GM18511 (cell line): ENCODE measurements around the gene ABHD12B.
"Not testable (repeated sequence)": the region's sequence is repeated elsewhere in the genome, so short reads cannot be mapped to it uniquely, and the experiment has no call there.

ENCODE experiments used
- ATAC-seq: cut with Tn5 transposase; IDR thresholded peaks from one replicate; pipeline ENCODE4 v1.9.1; 2021; ENCODE audit warnings: mild to moderate bottlenecking, moderate library complexity; ENCODE audit not compliant: unreplicated experiment

Gene ABHD12B

GRCh38 chr14:50883827-50884197 lies 12.0 kb downstream of the ABHD12B start:
- no peak for ATAC-seq

DNA sequence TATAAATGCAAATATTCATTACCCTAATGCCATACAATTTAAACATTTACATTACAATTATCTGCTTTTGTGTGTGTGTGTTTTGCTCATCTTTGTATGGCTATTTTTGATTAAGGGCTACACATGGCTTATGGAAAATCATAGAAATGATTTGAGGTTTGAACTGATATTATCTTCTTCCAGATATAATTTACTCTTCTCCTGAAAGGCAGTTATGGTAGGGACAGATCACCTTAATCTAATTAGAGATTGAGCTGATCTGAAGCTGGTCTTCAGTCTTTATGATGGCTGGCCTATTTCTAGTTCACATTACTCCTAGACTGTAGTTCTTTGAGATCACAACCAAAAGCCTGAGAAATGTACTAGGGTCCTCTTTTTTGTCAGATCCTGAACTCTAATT lies 15.6 kb downstream of the ABHD12B start:
- no peak for ATAC-seq

DNA sequence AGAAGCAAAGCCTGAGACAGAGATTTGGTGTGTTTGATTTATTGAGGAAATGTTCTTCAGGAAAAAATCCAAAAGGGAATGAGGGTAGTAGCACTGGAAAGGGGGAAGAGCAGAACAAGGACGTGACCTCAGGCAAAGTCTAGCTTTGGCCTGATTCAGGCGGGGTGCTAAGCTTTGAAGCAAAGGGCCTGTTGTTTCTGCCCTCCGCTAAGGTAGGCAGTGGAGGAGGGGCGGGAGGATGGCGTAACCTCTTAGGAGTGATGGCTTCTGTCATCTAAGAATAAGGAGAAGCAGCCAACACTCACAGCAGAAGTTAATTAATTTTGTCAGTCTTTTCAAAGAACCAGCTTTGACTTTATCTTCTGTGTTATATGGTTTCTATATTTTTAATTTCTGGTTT lies 20.4 kb downstream of the ABHD12B start:
- no peak for ATAC-seq

DNA sequence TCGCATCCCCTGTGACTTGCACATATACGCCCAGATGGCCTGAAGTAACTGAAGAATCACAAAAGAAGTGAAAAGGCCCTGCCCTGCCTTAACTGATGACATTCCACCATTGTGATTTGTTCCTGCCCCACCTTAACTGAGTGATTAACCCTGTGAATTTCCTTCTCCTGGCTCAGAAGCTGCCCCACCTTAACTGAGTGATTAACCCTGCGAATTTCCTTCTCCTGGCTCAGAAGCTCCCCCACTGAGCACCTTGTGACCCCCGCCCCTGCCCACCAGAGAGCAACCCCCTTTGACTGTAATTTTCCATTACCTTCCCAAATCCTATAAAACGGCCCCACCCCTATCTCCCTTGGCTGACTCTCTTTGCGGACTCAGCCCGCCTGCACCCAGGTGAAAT lies 24.6 kb downstream of the ABHD12B start:
- ATAC-seq: not testable (repeated sequence)

DNA sequence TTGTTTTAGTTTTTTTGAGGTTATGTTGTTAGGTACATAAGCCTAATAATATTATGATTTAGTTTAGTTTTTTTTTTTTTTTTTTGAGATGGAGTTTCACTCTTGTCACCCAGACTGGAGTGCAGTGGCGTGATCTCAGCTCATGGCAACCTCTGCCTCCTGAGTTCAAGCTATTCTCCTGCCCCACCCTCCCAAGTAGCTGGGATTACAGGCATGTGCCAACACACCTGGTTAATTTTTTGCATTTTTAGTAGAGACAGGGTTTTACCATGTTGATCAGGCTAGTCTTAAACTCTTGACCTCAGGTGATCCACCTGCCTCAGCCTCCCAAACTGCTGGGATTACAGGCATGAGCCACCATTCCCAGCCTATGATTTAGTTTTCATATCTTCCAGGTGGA lies 25.2 kb downstream of the ABHD12B start:
- not testable (repeated sequence) for ATAC-seq

DNA sequence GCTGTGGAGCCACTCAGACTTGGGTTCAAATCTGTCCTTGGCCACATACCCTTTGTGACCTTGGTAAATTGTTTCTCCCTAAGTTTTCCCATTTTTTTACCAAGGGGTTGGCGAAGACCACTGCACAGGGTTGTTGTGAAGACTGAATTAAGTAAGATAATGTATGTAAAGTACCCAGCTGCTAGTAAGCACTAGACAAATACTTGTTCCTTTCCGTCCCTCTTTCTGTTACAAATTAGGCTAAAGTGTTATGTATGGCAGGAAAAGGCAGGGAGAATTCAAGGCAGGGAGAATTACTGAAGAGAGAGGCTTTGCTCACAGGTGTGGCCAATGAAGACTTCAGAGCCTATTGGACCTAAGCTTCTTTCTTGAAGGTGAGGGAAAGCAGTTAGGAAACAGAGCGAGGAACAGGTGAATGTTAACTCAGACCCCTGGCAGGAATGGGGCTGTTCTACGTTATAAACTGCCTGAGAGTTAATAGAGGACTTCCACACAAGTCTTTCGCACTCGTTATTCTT lies 25.9 kb downstream of the ABHD12B start:
- ATAC-seq: no peak

DNA sequence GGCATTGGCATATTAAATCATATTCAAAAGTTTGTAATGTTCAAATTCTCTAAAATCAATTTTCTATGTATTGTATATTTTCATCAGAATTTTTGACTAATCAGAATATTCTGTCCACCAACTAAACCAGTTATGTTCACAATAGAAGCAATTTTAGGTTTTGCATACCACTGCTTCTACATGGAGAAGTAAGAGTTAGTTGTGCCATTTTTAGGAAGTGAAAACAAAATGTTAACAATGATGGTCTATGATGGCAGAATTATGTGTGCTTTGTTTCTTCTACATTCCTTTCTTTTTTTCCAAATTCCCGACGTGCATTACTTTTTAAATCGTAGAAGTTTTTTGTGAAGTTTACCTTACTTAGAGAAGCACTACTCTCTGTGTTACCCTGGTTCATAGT lies 29.5 kb downstream of the ABHD12B start:
- no peak for ATAC-seq

DNA sequence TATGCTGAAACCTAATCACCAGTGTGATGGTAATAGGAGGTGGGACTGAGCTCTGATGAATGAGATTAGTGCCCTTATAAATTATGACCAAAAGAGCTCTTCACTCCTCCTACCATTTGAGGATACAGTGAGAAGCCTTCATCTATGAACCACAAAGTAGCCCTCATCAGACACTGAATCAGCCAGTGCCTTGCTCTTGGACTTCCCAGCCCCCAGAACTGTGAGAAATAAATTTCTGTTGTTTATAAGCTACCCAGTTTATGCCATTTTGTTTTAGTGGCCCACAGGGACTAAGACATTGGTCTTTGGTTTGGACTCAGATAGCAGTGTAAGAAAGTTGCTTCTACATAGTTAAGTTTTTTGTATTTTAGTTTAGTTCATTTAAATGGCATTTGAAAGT lies 32.9 kb downstream of the ABHD12B start:
- ATAC-seq: no peak

DNA sequence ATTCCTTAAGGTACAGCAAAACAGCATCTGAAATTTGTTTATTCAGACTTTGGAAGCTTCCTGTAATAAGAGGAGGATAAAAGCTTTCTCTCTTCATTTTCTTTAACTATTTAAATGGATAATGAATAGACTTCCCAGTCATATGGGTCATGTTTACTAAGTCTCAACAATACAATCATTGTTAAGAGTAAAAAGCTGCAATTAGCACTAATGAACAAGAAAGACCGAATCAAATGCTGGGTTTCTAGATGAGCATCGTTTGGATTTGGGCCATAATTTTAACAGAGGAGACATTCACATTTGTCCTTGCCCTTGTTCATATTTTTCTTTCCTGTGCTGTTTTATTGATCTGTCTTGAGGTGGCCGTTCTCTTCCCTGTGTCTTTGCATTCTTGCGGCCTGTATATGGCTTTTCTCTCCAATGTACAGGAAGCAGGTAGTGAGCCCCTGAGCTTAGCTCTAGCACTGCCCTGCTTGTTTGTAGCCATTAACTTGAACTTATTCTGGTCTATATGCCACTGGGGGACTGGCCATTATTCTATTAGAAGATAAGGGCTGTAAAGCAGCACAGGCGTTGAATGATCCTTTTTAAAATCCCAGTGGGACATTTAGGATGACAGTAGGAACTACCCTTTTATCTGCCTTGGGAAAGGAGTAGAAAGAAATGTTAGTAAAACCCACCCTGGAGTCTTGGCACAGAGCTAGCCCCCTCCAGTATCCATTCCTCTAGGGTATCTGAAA lies 34.6 kb downstream of the ABHD12B start:
- no peak for ATAC-seq

GRCh38 chr14:50910495-50911420 lies 38.9 kb downstream of the ABHD12B start:
- no peak for ATAC-seq

DNA sequence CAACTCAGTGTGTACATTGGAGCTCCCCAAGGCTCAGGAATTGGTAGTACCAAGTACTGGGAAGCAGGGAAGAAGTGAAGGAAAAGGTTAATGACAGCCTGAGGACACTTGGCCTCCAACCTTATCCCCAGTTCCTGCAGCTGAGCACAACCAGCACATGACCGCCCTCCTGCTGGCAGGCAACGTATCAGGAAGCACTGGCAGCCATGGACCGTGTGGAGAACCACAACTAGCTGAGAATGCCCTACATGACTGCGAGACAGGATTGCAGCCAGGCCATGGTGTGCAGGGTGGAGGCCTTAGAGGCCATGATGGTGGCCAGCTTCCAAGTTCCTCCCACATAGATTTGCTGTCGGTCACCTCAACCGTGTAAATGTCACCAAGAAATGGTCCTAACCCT lies 45.6 kb downstream of the ABHD12B start:
- no peak for ATAC-seq

- not testable (repeated sequence) for ATAC-seq
Observed at GRCh38 chr14:50919524-50919923, 47.7 kb downstream of the ABHD12B start.

- ATAC-seq: no peak
Observed at GRCh38 chr14:50920482-50921230, 48.8 kb downstream of the ABHD12B start.

DNA sequence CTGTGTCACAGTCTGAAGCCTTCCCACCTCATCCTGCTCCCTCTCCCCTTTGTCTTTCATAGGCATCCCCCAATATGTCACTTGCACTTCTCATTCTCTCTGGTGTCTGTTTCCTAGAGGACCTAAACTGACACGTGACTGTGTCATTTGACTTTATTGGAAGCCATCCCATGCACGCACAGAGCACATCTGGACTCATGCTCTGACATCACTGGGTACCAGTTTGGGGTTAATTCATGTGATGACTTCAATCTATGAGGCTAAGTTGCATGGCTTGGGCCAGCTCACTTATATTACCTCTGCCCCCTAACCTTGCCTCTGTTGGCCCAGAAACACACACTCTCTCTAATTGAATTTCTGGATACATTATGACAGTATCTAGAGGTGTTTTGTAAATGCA lies 51.0 kb downstream of the ABHD12B start:
- ATAC-seq: no peak

- no peak for ATAC-seq
Observed at GRCh38 chr14:50924236-50924635, 52.4 kb downstream of the ABHD12B start.

DNA sequence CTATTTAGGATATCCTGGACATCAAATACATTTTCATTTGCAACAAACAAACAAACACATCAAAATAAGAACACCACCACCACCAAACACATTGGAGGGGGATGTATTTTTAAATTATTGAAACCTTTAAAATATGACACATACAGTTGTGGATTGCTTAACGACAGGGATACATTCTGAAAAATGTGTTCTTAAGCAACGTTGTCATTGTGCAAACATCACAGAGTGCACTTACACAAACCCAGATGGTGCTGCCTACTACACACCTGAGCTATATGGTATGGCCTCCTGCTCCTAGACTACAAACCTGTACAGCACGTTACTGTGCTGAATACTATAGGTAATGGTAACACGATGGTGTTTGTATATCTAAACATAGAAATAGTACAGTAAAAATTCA lies 53.0 kb downstream of the ABHD12B start:
- no peak for ATAC-seq

DNA sequence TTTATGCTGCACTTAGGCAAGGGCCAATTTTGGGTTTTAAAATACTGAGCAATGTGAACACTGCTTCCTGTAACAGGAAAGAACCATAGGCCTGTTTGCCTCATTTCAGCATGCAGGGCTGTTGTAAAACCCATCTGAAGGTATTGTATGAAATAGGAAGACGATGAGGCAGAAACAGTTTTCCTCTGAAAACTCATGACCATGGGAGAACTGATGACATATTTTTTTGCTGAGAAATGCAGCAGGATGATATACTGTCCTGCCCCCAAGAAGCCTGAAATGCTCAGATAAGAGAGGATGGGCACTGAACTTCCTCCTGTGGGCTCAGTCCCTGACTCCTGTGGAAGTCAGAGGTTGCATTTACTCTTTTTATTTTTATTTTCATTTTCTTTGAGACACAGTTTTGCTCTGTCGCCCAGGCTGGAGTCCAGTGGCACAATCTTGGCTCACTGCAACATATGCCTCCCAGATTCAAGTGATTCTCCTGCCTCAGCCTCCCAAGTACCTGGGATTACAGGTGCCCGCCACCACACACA lies 55.1 kb downstream of the ABHD12B start:
- no peak for ATAC-seq

DNA sequence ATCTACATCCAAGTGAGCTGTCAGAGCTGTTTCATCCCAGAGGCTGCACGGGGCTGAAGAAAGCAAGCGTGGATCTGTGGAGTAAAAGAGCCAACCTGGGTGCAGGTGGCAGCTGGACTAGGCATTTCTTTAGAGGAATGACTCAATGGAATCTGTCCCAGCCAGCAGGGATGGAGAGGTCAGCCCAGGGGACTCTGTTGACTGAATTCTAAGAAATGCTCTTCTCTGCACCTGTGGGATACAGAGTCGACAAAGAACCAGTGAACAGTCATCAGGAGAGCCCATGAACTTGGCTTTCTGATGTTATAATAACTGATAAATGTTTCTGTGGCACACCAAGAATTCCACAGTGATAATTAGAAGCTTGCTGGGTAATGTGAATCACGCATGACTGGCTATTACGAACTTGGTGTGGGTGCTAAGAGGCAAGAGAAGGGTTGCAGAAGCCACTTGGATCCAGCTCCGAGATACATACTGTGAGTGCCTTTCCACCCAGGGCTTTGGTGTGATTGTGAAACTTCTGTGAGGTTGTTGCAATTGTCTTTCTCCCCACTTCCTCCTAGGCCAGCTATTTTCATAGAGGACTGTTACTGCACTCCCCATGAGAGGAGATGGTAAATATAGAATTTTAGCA lies 56.3 kb downstream of the ABHD12B start:
- ATAC-seq: no peak

- no peak for ATAC-seq
Observed at GRCh38 chr14:50929506-50929905, 57.7 kb downstream of the ABHD12B start.

DNA sequence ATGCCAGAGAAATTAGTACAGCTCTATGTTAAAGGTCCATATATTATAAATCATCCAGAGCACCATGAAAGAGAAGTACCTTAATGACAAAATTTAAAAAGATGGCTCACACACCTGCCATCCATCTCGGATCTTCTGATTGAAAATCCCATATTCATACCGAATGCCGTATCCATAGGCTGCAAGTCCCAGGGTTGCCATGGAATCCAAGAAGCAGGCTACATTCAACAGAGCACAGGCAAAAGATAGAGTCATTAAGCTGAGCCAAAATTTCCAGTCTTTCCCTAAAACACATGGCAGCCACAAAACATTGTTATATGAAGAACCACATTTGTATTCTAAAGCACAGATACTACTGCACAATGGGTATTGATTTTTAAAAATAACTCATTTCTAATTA lies 59.7 kb downstream of the ABHD12B start:
- ATAC-seq: no peak

DNA sequence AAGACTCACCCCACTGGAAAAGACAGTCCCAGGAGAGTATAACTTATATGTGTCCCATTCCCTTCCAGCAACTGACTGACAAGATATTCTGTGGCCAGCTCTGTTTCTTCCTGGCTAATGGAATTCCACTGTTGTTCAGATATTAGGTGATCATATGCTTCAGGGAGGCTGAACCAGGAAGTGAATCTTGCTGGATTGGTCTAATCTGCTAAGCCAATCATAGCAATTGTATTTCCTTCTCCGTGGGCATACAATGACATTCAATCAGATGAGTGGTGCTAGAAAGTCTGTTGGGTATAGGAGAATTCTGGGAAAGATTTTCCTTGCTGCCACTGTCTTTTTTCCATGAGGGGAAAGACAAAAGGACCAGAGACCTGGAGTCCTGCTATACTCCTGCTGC lies 60.3 kb downstream of the ABHD12B start:
- no peak for ATAC-seq
